HEK293 (cell line): ENCODE results near the gene ITPRIPL2.

Experiments
- CTCF ChIP-seq: fragments of 450-650 bp; formaldehyde crosslinking; IDR thresholded peaks from 2 replicates; pipeline ENCODE4 v1.5.1; 2016; ENCODE audit warnings: missing biosample characterization, missing genetic modification characterization
- PBX3 ChIP-seq: sonication (generic); formaldehyde crosslinking; IDR thresholded peaks from 2 replicates; pipeline ENCODE4 v1.8.1; 2022; ENCODE audit warnings: mild to moderate bottlenecking, moderate library complexity, missing genetic modification reagents
- PRDM6 ChIP-seq: fragments of 450-650 bp; formaldehyde crosslinking; IDR thresholded peaks from 2 replicates; pipeline ENCODE4 v1.5.1; 2017; ENCODE audit warnings: missing biosample characterization, missing genetic modification characterization
- YY1 ChIP-seq: fragments of 450-650 bp; formaldehyde crosslinking; IDR thresholded peaks from 2 replicates; pipeline ENCODE4 v1.5.1; 2018; ENCODE audit warnings: missing biosample characterization, missing genetic modification characterization
- ZBTB48 ChIP-seq: fragments of 450-650 bp; formaldehyde crosslinking; IDR thresholded peaks from 2 replicates; pipeline ENCODE4 v1.5.1; 2016; ENCODE audit warnings: missing biosample characterization, missing genetic modification characterization
- ZFP3 ChIP-seq: fragments of 450-650 bp; formaldehyde crosslinking; IDR thresholded peaks from 2 replicates; pipeline ENCODE4 v1.5.1; 2016; ENCODE audit warnings: low read depth, missing biosample characterization, missing genetic modification characterization
- ZNF114 ChIP-seq: fragments of 450-650 bp; formaldehyde crosslinking; IDR thresholded peaks from 2 replicates; pipeline ENCODE4 v1.5.0; 2017; ENCODE audit warnings: missing biosample characterization, missing genetic modification characterization
- ZNF19 ChIP-seq: fragments of 450-650 bp; formaldehyde crosslinking; IDR thresholded peaks from 2 replicates; pipeline ENCODE4; 2016; ENCODE audit warnings: missing biosample characterization, missing genetic modification characterization, low read depth
- ZNF2 ChIP-seq: fragments of 450-650 bp; formaldehyde crosslinking; IDR thresholded peaks from 2 replicates; pipeline ENCODE4 v1.5.1; 2016; ENCODE audit warnings: missing biosample characterization, missing genetic modification characterization
- ZNF274 ChIP-seq, 2 experiments: fragments of 200-500 bp in 1 of 2; fragments of 450-650 bp in 1 of 2; sonication (Bioruptor generic) in 1 of 2; formaldehyde crosslinking in 1 of 2; IDR thresholded peaks; 2 replicates each; pipeline versions ENCODE4 v1.5.1 to v1.6.1; 2014 to 2016; ENCODE audit warnings: borderline replicate concordance in 1 of 2, inconsistent platforms in 1 of 2, low read length in 1 of 2, missing biosample characterization in 1 of 2, missing genetic modification characterization in 1 of 2
- ZNF624 ChIP-seq: fragments of 450-650 bp; formaldehyde crosslinking; IDR thresholded peaks from 2 replicates; pipeline ENCODE4 v1.5.1; 2017; ENCODE audit warnings: missing biosample characterization, missing genetic modification characterization
- ZNF677 ChIP-seq: fragments of 450-650 bp; IDR thresholded peaks from 2 replicates; pipeline ENCODE4 v1.5.0; 2018; ENCODE audit warnings: missing biosample characterization, mild to moderate bottlenecking, missing genetic modification characterization, moderate library complexity
- TF ChIP-seq, protein P1 (sequence below): fragments of 450-650 bp; formaldehyde crosslinking; IDR thresholded peaks from 2 replicates; pipeline ENCODE4 v1.5.1; 2017; ENCODE audit warnings: missing biosample characterization, missing genetic modification characterization
- TF ChIP-seq, protein P2 (sequence below): fragments of 450-650 bp; formaldehyde crosslinking; optimal IDR thresholded peaks from 2 replicates; pipeline ENCODE3; 2016; ENCODE audit warnings: missing biosample characterization, mild to moderate bottlenecking, missing genetic modification characterization
- TF ChIP-seq, protein P3 (sequence below): fragments of 450-650 bp; formaldehyde crosslinking; IDR thresholded peaks from 2 replicates; pipeline ENCODE4 v1.5.1; 2016; ENCODE audit warnings: missing biosample characterization, missing genetic modification characterization, borderline replicate concordance
- TF ChIP-seq, protein P4 (sequence below): fragments of 450-650 bp; formaldehyde crosslinking; IDR thresholded peaks from 2 replicates; pipeline ENCODE4 v1.5.1; 2017; ENCODE audit warnings: missing biosample characterization, missing genetic modification characterization

The ITPRIPL2 gene

DNA sequence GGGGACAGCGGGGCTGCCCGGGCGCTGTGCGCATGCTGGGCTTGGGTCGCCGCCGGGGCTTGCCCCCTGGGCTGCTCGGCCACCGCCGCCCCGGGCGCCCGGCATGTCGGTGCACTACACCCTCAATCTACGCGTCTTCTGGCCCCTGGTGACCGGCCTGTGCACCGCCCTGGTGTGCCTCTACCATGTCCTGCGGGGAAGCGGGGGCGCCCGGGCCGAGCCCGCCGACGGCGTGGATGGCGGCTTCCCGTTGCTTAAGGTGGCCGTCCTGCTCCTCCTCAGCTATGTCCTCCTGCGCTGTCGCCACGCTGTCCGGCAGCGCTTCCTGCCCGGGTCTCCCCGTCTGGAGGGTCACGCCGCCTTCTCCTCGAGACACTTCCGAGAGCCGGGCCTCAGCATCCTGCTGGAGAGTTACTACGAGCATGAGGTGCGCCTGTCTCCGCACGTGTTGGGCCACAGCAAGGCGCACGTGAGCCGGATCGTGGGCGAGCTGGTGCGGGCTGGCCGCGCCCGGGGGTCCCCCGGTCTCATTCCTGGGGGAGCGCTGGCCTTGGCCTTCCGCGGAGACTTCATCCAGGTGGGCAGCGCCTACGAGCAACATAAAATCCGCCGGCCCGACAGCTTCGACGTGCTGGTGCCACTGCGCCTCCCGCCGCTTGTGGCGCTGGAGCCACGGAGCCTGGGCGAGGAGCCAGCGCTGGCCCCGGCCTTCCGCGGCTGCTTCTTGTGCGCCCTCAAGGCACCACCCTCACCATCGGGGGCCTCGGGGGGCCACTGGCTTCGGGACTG lies 789 bp downstream of the ITPRIPL2 start (continued):
- TF ChIP-seq, protein P1, sequence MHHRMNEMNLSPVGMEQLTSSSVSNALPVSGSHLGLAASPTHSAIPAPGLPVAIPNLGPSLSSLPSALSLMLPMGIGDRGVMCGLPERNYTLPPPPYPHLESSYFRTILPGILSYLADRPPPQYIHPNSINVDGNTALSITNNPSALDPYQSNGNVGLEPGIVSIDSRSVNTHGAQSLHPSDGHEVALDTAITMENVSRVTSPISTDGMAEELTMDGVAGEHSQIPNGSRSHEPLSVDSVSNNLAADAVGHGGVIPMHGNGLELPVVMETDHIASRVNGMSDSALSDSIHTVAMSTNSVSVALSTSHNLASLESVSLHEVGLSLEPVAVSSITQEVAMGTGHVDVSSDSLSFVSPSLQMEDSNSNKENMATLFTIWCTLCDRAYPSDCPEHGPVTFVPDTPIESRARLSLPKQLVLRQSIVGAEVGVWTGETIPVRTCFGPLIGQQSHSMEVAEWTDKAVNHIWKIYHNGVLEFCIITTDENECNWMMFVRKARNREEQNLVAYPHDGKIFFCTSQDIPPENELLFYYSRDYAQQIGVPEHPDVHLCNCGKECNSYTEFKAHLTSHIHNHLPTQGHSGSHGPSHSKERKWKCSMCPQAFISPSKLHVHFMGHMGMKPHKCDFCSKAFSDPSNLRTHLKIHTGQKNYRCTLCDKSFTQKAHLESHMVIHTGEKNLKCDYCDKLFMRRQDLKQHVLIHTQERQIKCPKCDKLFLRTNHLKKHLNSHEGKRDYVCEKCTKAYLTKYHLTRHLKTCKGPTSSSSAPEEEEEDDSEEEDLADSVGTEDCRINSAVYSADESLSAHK (tag by site-specific recombination), result no peak
- TF ChIP-seq ZNF19 (tag by site-specific recombination) (no peak), ZNF114 (no peak), ZBTB48 (tag by site-specific recombination) (no peak), CTCF (0 out of 2 replicates have a peak, but pooled peaks have one; percentile 33), PRDM6 (no peak), ZNF677 (no peak), ZNF2 (tag by site-specific recombination) (0 out of 2 replicates have a peak, but pooled peaks have one; percentile 17), ZNF274 (IDR thresholded peaks at IDR 0.05; ENCODE audit: low read length) (no peak), ZNF274 (tag by site-specific recombination; IDR thresholded peaks at IDR 0.05; ENCODE audit: borderline replicate concordance) (no peak), YY1 (peak; percentile 37; the same call in 1 of the 2 replicates), ZFP3 (tag by site-specific recombination) (no peak), PBX3 (CRISPR knock-in tag) (peak; percentile 32; the same call in 1 of the 2 replicates), ZNF624 (tag by site-specific recombination) (no peak)
- TF ChIP-seq, protein P2, sequence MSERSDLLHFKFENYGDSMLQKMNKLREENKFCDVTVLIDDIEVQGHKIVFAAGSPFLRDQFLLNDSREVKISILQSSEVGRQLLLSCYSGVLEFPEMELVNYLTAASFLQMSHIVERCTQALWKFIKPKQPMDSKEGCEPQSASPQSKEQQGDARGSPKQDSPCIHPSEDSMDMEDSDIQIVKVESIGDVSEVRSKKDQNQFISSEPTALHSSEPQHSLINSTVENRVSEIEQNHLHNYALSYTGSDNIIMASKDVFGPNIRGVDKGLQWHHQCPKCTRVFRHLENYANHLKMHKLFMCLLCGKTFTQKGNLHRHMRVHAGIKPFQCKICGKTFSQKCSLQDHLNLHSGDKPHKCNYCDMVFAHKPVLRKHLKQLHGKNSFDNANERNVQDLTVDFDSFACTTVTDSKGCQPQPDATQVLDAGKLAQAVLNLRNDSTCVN (tag by site-specific recombination), result no peak
- TF ChIP-seq, protein P3, sequence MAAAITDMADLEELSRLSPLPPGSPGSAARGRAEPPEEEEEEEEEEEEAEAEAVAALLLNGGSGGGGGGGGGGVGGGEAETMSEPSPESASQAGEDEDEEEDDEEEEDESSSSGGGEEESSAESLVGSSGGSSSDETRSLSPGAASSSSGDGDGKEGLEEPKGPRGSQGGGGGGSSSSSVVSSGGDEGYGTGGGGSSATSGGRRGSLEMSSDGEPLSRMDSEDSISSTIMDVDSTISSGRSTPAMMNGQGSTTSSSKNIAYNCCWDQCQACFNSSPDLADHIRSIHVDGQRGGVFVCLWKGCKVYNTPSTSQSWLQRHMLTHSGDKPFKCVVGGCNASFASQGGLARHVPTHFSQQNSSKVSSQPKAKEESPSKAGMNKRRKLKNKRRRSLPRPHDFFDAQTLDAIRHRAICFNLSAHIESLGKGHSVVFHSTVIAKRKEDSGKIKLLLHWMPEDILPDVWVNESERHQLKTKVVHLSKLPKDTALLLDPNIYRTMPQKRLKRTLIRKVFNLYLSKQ, result no peak
- TF ChIP-seq, protein P4, sequence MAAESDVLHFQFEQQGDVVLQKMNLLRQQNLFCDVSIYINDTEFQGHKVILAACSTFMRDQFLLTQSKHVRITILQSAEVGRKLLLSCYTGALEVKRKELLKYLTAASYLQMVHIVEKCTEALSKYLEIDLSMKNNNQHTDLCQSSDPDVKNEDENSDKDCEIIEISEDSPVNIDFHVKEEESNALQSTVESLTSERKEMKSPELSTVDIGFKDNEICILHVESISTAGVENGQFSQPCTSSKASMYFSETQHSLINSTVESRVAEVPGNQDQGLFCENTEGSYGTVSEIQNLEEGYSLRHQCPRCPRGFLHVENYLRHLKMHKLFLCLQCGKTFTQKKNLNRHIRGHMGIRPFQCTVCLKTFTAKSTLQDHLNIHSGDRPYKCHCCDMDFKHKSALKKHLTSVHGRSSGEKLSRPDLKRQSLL, result peak; percentile 64; the same call in 1 of the 2 replicates
